BJ (cell line): ENCODE data around the gene SMIM45.

ENCODE experiments used
- CTCF ChIA-PET: fragments of 350-600 bp; formaldehyde crosslinking; extraction: SDS; loops from one replicate; lab custom pipeline; 2021; ENCODE audit warnings: antibody characterized with exemption, inconsistent platforms; lab: Yijun Ruan, JAX
- POLR2A ChIA-PET: fragments of 300-600 bp; sonication (Branson Sonifier 250); formaldehyde crosslinking; extraction: SDS; loops from one replicate; lab custom pipeline; 2021; ENCODE audit warnings: antibody characterized with exemption; lab: Charles Lee
- DNase-seq: peaks from one replicate; pipeline ENCODE4 v3.0.0-alpha.2; 2011; ENCODE audit warnings: low read depth
- H3K27me3 ChIP-seq: 2 replicates; pipeline ENCODE4 v1.6.0; 2011; ENCODE audit warnings: low read length; ENCODE audit not compliant: control insufficient read depth, insufficient read depth
- H3K36me3 ChIP-seq: 2 replicates; pipeline ENCODE4 v1.5.1; 2011; ENCODE audit warnings: low read length; ENCODE audit not compliant: control insufficient read depth, insufficient read depth
- H3K4me3 ChIP-seq: 2 replicates; pipeline ENCODE4 v1.5.1; 2011; ENCODE audit warnings: low read depth, mild to moderate bottlenecking, control low read depth, low read length
- CTCF ChIP-seq: IDR thresholded peaks from 2 replicates; pipeline ENCODE4 v1.5.1; 2011; ENCODE audit warnings: low read depth, mild to moderate bottlenecking, control low read depth, inconsistent platforms, low read length, moderate library complexity; ENCODE audit not compliant: insufficient read depth

The SMIM45 gene

GRCh38 chr22:41913842-41914534, 38.0 kb upstream of the SMIM45 start:
- DNase-seq: no peak
- CTCF ChIA-PET: interaction anchor here (0.7 to 2.1 kb wide), 3 partner anchors 12 to 27 kb away, joined by 3 to 5 read pairs (median 4); no protein-coding TSS in a partner anchor
- no peaks in the 10 kb centered on the region for H3K36me3 ChIP-seq
- peaks cover 45% of the 10 kb centered on the region for H3K27me3 ChIP-seq
- no peak overlapping the region for H3K4me3 ChIP-seq
- TF ChIP-seq CTCF: no peak
- POLR2A ChIA-PET: no interaction called here

DNA sequence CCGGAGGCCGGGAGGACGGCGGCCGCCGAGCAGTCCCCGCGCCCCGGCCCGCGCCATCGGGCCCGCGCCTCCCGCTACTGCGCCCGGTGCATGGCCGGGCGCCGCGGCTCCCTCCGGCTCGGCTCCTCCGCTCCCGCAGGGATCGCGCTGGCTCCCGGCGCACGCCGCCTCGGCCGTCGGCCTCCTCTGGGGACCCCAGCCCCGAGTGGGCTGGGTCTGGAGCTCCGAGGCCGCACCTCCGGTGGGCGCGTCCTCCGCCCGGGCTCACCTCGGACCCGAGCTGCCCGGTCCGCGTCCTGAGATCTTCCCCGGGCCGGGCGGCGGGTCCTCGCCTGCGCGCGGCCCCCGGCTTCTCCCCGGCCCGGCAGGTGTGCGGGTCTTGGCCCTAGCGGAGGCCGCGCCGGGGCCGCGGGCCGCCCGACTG, 37.3 kb upstream of the SMIM45 start:
- POLR2A ChIA-PET: interaction anchor here (0.6 to 0.7 kb wide), 2 partner anchors 32 to 258 kb away, joined by 5 to 9 read pairs; partner anchors contain the start of gene CENPM
- H3K4me3 ChIP-seq: no peak overlapping the region
- H3K36me3 ChIP-seq: no peaks in the 10 kb centered on the region
- no peak for DNase-seq
- H3K27me3 ChIP-seq: peaks cover 45% of the 10 kb centered on the region
- CTCF ChIA-PET: interaction anchor here (0.7 kb wide), 2 partner anchors 11 to 22 kb away, joined by 3 to 4 read pairs; no protein-coding TSS in a partner anchor
- no peak for TF ChIP-seq CTCF

DNA sequence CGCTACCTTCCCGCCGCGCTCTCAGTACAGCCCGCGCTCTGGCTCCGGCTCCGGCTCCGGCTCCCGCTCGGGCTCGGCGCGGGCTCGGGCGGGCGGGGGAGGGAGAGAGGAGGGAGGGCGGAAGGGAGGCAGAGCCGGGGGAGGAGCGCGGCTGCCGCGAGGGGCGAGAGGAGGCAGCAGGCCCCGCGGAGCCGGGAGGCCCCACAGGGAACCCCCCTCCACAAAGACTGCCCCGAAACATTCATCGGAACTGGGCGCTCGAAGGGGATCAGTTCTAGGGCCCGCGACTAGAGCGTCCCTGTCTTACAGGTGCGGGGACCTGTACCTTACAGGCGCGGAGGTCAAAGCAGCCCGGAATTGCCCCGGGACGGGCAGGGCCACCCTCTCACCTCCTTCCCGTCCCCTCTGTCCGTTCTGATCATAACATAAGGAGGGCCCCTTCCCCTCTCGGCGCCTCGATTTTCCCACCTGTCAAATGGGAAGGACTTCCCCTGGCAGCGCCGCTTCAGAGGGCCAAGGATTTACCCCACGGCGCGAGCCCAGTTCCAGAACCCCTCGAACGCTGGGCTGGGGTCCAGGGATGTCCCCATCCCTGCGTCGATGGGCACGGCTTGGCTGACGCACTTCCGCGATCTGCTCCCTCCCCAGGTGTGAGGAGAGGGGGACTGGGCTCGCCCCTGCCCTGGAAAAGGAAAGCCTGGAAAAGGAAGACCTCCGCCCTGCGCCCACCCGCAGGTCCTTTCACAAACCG, 36.7 kb upstream of the SMIM45 start, which contains the start of gene SHISA8:
Gene SHISA8 (minus strand): TSS at position 40 of the 751 bp plus-strand sequence. CDS start 407 bp downstream, outside the sequence.
- ChIA-PET POLR2A (interaction anchor here (0.6 to 0.7 kb wide), 2 partner anchors 32 to 258 kb away, joined by 5 to 9 read pairs; partner anchors contain the start of gene CENPM), CTCF (interaction anchor here (0.7 kb wide), 1 partner anchor 11 kb away, joined by 4 read pairs; no protein-coding TSS in a partner anchor)
- 0 out of 2 replicates have a peak within 1 kb of the TSS, but pooled peaks have one; percentile 12 for H3K4me3 ChIP-seq
- no peak for TF ChIP-seq CTCF
- H3K36me3 ChIP-seq: no peaks in the 10 kb centered on the region
- DNase-seq: no peak
- H3K27me3 ChIP-seq: peaks cover 45% of the 10 kb centered on the region

DNA sequence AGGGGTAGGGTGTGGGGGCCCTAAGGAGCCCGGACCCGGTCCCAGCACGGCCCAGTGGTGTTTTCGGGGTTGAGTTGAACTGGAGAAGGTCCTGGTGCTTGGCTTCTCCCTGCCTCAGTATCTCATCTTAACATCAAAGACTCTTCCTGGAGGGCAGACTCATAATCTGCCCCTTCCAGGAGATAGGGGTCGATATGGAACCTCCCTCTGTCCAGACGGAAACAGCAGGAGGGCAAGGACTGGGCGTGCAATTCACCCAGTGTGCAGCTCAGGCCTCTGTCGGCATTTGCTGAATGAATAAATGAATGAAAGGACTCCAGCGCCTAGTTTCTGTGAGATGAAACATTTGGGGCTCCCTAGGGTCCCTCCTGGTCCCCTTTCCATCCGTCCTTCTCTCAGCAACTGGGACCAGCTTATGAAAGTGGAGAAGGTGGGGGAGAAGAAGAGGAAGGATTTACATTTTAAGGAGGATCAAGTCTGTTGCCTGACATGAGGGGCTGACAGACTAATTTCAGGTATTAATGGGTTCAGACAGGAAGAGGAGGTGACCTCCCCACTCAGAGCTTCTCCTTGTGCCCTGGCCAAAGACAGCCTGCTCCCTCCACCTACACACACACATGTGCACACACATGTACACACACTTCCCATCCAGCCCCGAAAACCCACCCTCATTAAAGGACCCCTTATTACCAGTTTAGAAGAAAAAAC, 36.0 kb upstream of the SMIM45 start:
- POLR2A ChIA-PET: no interaction called here
- CTCF ChIA-PET: interaction anchor here (0.7 to 0.8 kb wide), 2 partner anchors 25 to 93 kb away, joined by 3 to 4 read pairs; no protein-coding TSS in a partner anchor
- Histone ChIP-seq H3K27me3 (peaks cover 40% of the 10 kb centered on the region), H3K36me3 (no peaks in the 10 kb centered on the region), H3K4me3 (no peak overlapping the region)
- TF ChIP-seq CTCF: no peak
- no peak for DNase-seq
